Measurements from ENCODE around the gene KDF1. TPM values are rescaled to one million over a fixed set of nuclear protein-coding genes. Genes with fewer than 3 reads are reported as not detected.

The KDF1 gene
- total and polyA plus RNA-seq, 2 of the 13 experiments (the other 11 are each of a cell fraction or from before 2014, with no cell fraction given) = 1.9 to 4.9 TPM

DNA sequence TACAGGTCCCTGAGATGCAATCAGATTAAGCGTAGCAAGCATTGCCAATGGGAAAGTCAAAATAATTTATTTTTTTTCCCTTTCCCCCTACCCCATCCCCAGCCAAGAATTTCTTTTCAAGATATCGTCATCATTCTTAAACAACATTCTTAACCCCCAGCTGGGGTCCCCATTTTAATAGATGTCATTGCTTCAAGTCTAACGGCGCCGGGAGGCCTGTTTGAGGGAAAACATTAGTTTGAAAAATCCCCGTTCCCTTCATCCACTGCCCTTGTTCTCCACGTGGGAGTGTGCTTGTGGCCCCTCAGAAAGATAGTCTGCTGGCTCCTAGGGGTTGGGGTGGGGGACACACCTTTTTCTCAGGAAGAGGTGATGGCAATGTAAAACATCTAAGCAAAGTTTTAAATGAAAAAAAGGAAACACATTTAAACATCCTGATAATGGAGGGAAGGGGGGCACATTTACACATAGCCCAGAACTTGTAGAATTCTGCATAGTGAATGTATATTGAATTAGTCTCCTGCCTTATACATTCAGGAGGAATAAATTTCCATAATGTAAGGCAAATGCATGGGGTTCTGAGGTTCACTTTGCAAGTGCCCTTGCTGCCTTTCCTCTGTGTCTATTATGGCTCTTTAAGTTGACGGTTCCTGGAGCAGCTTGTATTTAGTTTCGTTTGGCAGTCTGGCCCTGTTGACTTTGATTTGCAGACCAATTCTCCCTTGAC is 40.0 kb upstream of the KDF1 start (continued):
- TF ChIP-seq ERF (CRISPR knock-in tag; IDR thresholded peaks at IDR 0.05) (0 out of 2 replicates have a peak, but pooled peaks have one; percentile 12), TBP (CRISPR knock-in tag; IDR thresholded peaks at IDR 0.05) (no peak), SPEN (CRISPR knock-in tag; IDR thresholded peaks at IDR 0.05; ENCODE audit: low read depth) (no peak), PCBP1 (IDR thresholded peaks at IDR 0.05; ENCODE audit: borderline replicate concordance, low read depth, low read length) (no peak), DMAP1 (CRISPR knock-in tag; IDR thresholded peaks at IDR 0.05) (0 out of 2 replicates have a peak, but pooled peaks have one; percentile 10), FOXA3 (CRISPR knock-in tag; IDR thresholded peaks at IDR 0.05) (0 out of 2 replicates have a peak, but pooled peaks have one; percentile 4), ZNF501 (CRISPR knock-in tag; IDR thresholded peaks at IDR 0.05) (no peak), DR1 (CRISPR knock-in tag; IDR thresholded peaks at IDR 0.05) (no peak), ZNF556 (CRISPR knock-in tag; IDR thresholded peaks at IDR 0.05; ENCODE audit: borderline replicate concordance) (no peak), SRY (CRISPR knock-in tag; IDR thresholded peaks at IDR 0.05) (no peak), ETV5 (CRISPR knock-in tag; IDR thresholded peaks at IDR 0.05; ENCODE audit: borderline replicate concordance) (no peak), ZFYVE20 (CRISPR knock-in tag; IDR thresholded peaks at IDR 0.05; ENCODE audit: borderline replicate concordance, low read depth) (no peak), ZNF709 (CRISPR knock-in tag; IDR thresholded peaks at IDR 0.05) (0 out of 2 replicates have a peak, but pooled peaks have one; percentile 20), MED1 (CRISPR knock-in tag; IDR thresholded peaks at IDR 0.05) (0 out of 2 replicates have a peak, but pooled peaks have one; percentile 13), ZBTB1 (CRISPR knock-in tag; IDR thresholded peaks at IDR 0.05; ENCODE audit: borderline replicate concordance) (no peak), NPAS2 (CRISPR knock-in tag; IDR thresholded peaks at IDR 0.05; ENCODE audit: borderline replicate concordance) (0 out of 2 replicates have a peak, but pooled peaks have one; percentile 33), THAP7 (CRISPR knock-in tag; IDR thresholded peaks at IDR 0.05) (no peak), ZNF850 (CRISPR knock-in tag; conservative IDR thresholded peaks at IDR 0.05) (no peak), ZNF775 (CRISPR knock-in tag; IDR thresholded peaks at IDR 0.05; ENCODE audit: borderline replicate concordance) (no peak), PHF20 (CRISPR knock-in tag; IDR thresholded peaks at IDR 0.05) (no peak), AFF4 (CRISPR knock-in tag; IDR thresholded peaks at IDR 0.05) (no peak), MXI1 (IDR thresholded peaks at IDR 0.05; ENCODE audit: borderline replicate concordance, low read depth, low read length) (no peak)
- TF ChIP-seq, protein P1, sequence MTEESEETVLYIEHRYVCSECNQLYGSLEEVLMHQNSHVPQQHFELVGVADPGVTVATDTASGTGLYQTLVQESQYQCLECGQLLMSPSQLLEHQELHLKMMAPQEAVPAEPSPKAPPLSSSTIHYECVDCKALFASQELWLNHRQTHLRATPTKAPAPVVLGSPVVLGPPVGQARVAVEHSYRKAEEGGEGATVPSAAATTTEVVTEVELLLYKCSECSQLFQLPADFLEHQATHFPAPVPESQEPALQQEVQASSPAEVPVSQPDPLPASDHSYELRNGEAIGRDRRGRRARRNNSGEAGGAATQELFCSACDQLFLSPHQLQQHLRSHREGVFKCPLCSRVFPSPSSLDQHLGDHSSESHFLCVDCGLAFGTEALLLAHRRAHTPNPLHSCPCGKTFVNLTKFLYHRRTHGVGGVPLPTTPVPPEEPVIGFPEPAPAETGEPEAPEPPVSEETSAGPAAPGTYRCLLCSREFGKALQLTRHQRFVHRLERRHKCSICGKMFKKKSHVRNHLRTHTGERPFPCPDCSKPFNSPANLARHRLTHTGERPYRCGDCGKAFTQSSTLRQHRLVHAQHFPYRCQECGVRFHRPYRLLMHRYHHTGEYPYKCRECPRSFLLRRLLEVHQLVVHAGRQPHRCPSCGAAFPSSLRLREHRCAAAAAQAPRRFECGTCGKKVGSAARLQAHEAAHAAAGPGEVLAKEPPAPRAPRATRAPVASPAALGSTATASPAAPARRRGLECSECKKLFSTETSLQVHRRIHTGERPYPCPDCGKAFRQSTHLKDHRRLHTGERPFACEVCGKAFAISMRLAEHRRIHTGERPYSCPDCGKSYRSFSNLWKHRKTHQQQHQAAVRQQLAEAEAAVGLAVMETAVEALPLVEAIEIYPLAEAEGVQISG (CRISPR knock-in tag; IDR thresholded peaks at IDR 0.05) = no peak
